Right lobe of liver (tissue), 6 donors: ENCODE data around the gene ACTR5. TPM values are rescaled to one million over a fixed set of nuclear protein-coding genes. Genes with fewer than 3 reads are reported as not detected.

Experiments
- ATAC-seq, 4 donors: fragments of 200-7000 bp; cut with Tn5 transposase; one replicate each; pipeline ENCODE4 v1.9.1; 2020; ENCODE audit warnings: mild to moderate bottlenecking in 4 of 4, moderate library complexity in 4 of 4
- DNase-seq, 3 donors: peaks; one replicate each; pipeline ENCODE4 v3.0.0-alpha.2; 2020
- H3K27ac ChIP-seq, 3 donors: fragments of 200-600 bp; one replicate each; pipeline ENCODE4 v1.8.0; 2022
- H3K27me3 ChIP-seq, 2 donors: fragments of 200-600 bp; one replicate each; pipeline ENCODE4 v1.8.0; 2022
- H3K36me3 ChIP-seq, 4 donors: fragments of 200-600 bp; sonication (generic) in 1 of 4; one replicate each; pipeline versions ENCODE4 v1.5.1 to v1.8.0; 2017 to 2022; ENCODE audit warnings: control low read depth in 1 of 4
- H3K4me1 ChIP-seq, 4 donors: fragments of 200-600 bp; sonication (generic) in 1 of 4; one replicate each; pipeline versions ENCODE4 v1.5.1 to v1.8.0; 2017 to 2022; ENCODE audit warnings: control low read depth in 1 of 4
- H3K4me3 ChIP-seq, 3 donors: fragments of 200-600 bp; one replicate each; pipeline ENCODE4 v1.8.0; 2022
- H3K9me3 ChIP-seq, 4 donors: fragments of 200-600 bp; sonication (generic) in 1 of 4; one replicate each; pipeline versions ENCODE4 v1.5.1 to v1.8.0; 2017 to 2022; ENCODE audit warnings: control low read depth in 1 of 4
- CTCF ChIP-seq, 4 donors: fragments of 200-600 bp in 3 of 4; fragments of 450-650 bp in 1 of 4; IDR thresholded peaks; one replicate each; pipeline versions ENCODE4 v1.5.1 to v1.8.0; 2016 to 2022; ENCODE audit warnings: antibody characterized with exemption in 4 of 4, mild to moderate bottlenecking in 2 of 4
- POLR2A ChIP-seq: fragments of 450-650 bp; IDR thresholded peaks from one replicate; pipeline ENCODE4 v1.6.1; 2017; ENCODE audit warnings: antibody characterized with exemption, mild to moderate bottlenecking
- WGBS: methylation state at CpG from one replicate; pipeline ENCODE4 v1.1.6; 2018; ENCODE audit warnings: low coverage, low lambda C conversion rate; ENCODE audit not compliant: insufficient coverage; ENCODE audit errors: missing lambda C conversion rate; 5-methylcytosine and 5-hydroxymethylcytosine counted together
- intact Hi-C, 2 donors: fragments of 100-400 bp; cut with DNase I; formaldehyde crosslinking; loops; one replicate each; pipeline versions ENCODE4 v1.11.2 to v1.14.1; 2022
- total RNA-seq, 6 experiments: library from RNA; depleted of rRNA in 2 of 6; stranded (reverse); fragments of >200 nt in 2 of 6; fragmentation: NEBNext Ultra II Directional in 3 of 6; extraction: Animal tissue kit (Norgen Biotek cat#: 25700) in 3 of 6; gene quantifications; one replicate each; pipeline versions ENCODE4 v1.1.0 to v1.2.4, GENCODE V29; 2016 to 2023
- donor health status: DM: no; HTN: yes; CAD: no.
- donor health status: DM: no; HTN: no; CAD: no.
- donor health status: DM: no; HTN: no; CAD: no.
- donor health status: DM: no; HTN: yes; CAD: no.
- donor health status: DM: no; HTN: yes; CAD: no.

The ACTR5 gene
- total RNA-seq, 6 experiments from 2014 or later = 3.0 to 5.6 (median 3.7) TPM

- Histone ChIP-seq H3K27me3 (peaks cover 0 to 6% of the 10 kb centered on the region in 2 donors), H3K36me3 (no peaks in the 10 kb centered on the region), H3K27ac (peak within 1 kb of the TSS; percentile 49 to 75 (median 49)), H3K4me1 (peaks cover 0 to 10% (median 0%) of the 10 kb centered on the region in 4 donors), H3K9me3 (no peaks in the 10 kb centered on the region), H3K4me3 (peak within 1 kb of the TSS; percentile 41 to 50 (median 44))
- peak; percentile 69 to 85 (median 84) for ATAC-seq
- peak; percentile 58 to 74 (median 69) for DNase-seq
- intact Hi-C loops = no loop called here
- TF ChIP-seq CTCF (IDR thresholded peaks at IDR 0.05) (no peak), POLR2A (peak; percentile 56)
- WGBS = 0% methylated on average over 1 of the region's 40 CpGs
Measured at GRCh38 chr20:38805502-38805957, 57.3 kb downstream of the ACTR5 start, which contains the start of gene PPP1R16B. Gene PPP1R16B (plus strand): TSS chr20:38805697. CDS start chr20:38835926, 30,229 bp downstream.

GRCh38 chr20:38805958-38806854 is 57.9 kb downstream of the ACTR5 start:
- ATAC-seq = peak; percentile 16 to 44 (median 34)
- DNase-seq = peak in 1 of 3 donors; percentile 31
- no CpG with 5 or more reads among the region's 81 CpGs for WGBS
- Histone ChIP-seq H3K4me3 (peak overlapping the region; percentile 41 to 50 (median 44)), H3K27ac (peak overlapping the region; percentile 49 to 75 (median 49)), H3K9me3 (no peaks in the 10 kb centered on the region), H3K36me3 (no peaks in the 10 kb centered on the region), H3K4me1 (peaks cover 0 to 10% (median 0%) of the 10 kb centered on the region in 4 donors), H3K27me3 (peaks cover 0 to 6% of the 10 kb centered on the region in 2 donors)
- TF ChIP-seq CTCF (IDR thresholded peaks at IDR 0.05) = no peak
- TF ChIP-seq POLR2A = no peak
- intact Hi-C loops = no loop called here

- Histone ChIP-seq H3K27me3 (peaks cover 0 to 6% of the 10 kb centered on the region in 2 donors), H3K27ac (peak overlapping the region in 2 of 3 donors; percentile 49 to 75), H3K4me3 (peak overlapping the region; percentile 41 to 50 (median 44)), H3K9me3 (no peaks in the 10 kb centered on the region), H3K4me1 (peaks cover 0 to 10% (median 0%) of the 10 kb centered on the region in 4 donors), H3K36me3 (no peaks in the 10 kb centered on the region)
- ATAC-seq (peak in 1 of 4 donors; percentile 4), DNase-seq (no peak)
- no peak for TF ChIP-seq CTCF (IDR thresholded peaks at IDR 0.05)
- TF ChIP-seq POLR2A = no peak
- WGBS = 9% methylated on average over 13 of the region's 32 CpGs
- intact Hi-C loops = no loop called here
Measured at GRCh38 chr20:38806855-38807655, 58.8 kb downstream of the ACTR5 start.

- Histone ChIP-seq H3K36me3 (no peaks in the 10 kb centered on the region), H3K4me1 (peaks cover 0 to 10% (median 0%) of the 10 kb centered on the region in 4 donors), H3K4me3 (no peak overlapping the region), H3K27ac (no peak overlapping the region), H3K27me3 (peaks cover 0 to 6% of the 10 kb centered on the region in 2 donors), H3K9me3 (no peaks in the 10 kb centered on the region)
- DNase-seq (no peak), ATAC-seq (no peak)
- no peak for TF ChIP-seq POLR2A
- no peak for TF ChIP-seq CTCF (IDR thresholded peaks at IDR 0.05)
- WGBS = 40% methylated on average over 6 of the region's 6 CpGs
- intact Hi-C loops = no loop called here
Measured at GRCh38 chr20:38809942-38810341, 61.7 kb downstream of the ACTR5 start.
